DOHH2 (cell line): Measurements from ENCODE around the gene LDLRAD4.

ENCODE experiments used
- H3F3A ChIP-seq: fragments of 200-600 bp; sonication (generic), shearing (Covaris generic); 2 replicates; pipeline ENCODE4 v1.6.0; 2016; ENCODE audit warnings: antibody characterized with exemption, mild to moderate bottlenecking; ENCODE audit not compliant: control insufficient read depth, insufficient read depth
- H3K27ac ChIP-seq: fragments of 200-600 bp; sonication (generic); 2 replicates; pipeline ENCODE4 v1.5.1; 2014; ENCODE audit warnings: low read depth, mild to moderate bottlenecking, low read length, moderate library complexity
- H3K27me3 ChIP-seq: fragments of 200-600 bp; sonication (generic); 2 replicates; pipeline ENCODE4 v1.6.1; 2014; ENCODE audit warnings: mild to moderate bottlenecking, low read length, mixed read lengths; ENCODE audit not compliant: control insufficient read depth
- H3K36me3 ChIP-seq: fragments of 200-600 bp; sonication (generic); 2 replicates; pipeline ENCODE4 v1.6.1; 2014; ENCODE audit warnings: mild to moderate bottlenecking, low read length, moderate library complexity, mixed read lengths; ENCODE audit not compliant: control insufficient read depth
- H3K4me1 ChIP-seq: fragments of 200-600 bp; sonication (generic); 2 replicates; pipeline ENCODE4 v1.6.1; 2014; ENCODE audit warnings: mild to moderate bottlenecking, low read length, mixed read lengths; ENCODE audit not compliant: control insufficient read depth
- H3K4me2 ChIP-seq: fragments of 200-600 bp; sonication (generic); 2 replicates; pipeline ENCODE4 v1.6.0; 2014; ENCODE audit warnings: mild to moderate bottlenecking, low read length, moderate library complexity
- H3K4me3 ChIP-seq: fragments of 200-600 bp; sonication (generic); 2 replicates; pipeline ENCODE4 v1.5.1; 2014; ENCODE audit warnings: mild to moderate bottlenecking, low read length, mixed read lengths
- H3K79me2 ChIP-seq: fragments of 200-600 bp; sonication (generic); 2 replicates; pipeline ENCODE4 v1.6.1; 2014; ENCODE audit warnings: mild to moderate bottlenecking, low read length, mixed read lengths; ENCODE audit not compliant: control insufficient read depth
- H3K9me2 ChIP-seq: fragments of 200-600 bp; sonication (generic); replicated peaks from 2 replicates; pipeline ENCODE4 v1.6.1; 2014; ENCODE audit warnings: mild to moderate bottlenecking, low read length, mixed read lengths; ENCODE audit not compliant: control insufficient read depth
- H3K9me3 ChIP-seq: fragments of 200-600 bp; sonication (generic); 2 replicates; pipeline ENCODE4 v1.6.1; 2014; ENCODE audit warnings: antibody characterized with exemption, low read length, mixed read lengths; ENCODE audit not compliant: control insufficient read depth, insufficient read depth
- H4K20me1 ChIP-seq: fragments of 200-600 bp; sonication (generic); 2 replicates; pipeline ENCODE4 v1.6.0; 2014; ENCODE audit warnings: low read depth, mild to moderate bottlenecking, antibody characterized with exemption, low read length, moderate library complexity; ENCODE audit not compliant: control insufficient read depth, insufficient read depth
- EZH2phosphoT487 ChIP-seq: fragments of 200-600 bp; sonication (generic); IDR thresholded peaks from 2 replicates; pipeline ENCODE4 v1.6.1; 2017; ENCODE audit warnings: borderline replicate concordance, mild to moderate bottlenecking, antibody characterized with exemption, low read length, moderate library complexity, mixed read lengths
- TF ChIP-seq, protein P1 (sequence below): fragments of 200-600 bp; sonication (generic); IDR thresholded peaks from one replicate; pipeline ENCODE4 v1.5.1; 2014; ENCODE audit warnings: antibody characterized with exemption, mild to moderate bottlenecking, low read depth, low read length; ENCODE audit not compliant: poor library complexity, severe bottlenecking

The LDLRAD4 gene

GRCh38 chr18:13395577-13395976 lies 177.0 kb downstream of the LDLRAD4 start:
- Histone ChIP-seq H3K27ac (no peak overlapping the region), H3K4me3 (no peak overlapping the region), H3F3A (no peaks in the 10 kb centered on the region), H3K79me2 (no peaks in the 10 kb centered on the region), H3K4me1 (no peaks in the 10 kb centered on the region), H3K36me3 (no peaks in the 10 kb centered on the region), H4K20me1 (no peaks in the 10 kb centered on the region), H3K4me2 (no peak overlapping the region), H3K9me3 (no peaks in the 10 kb centered on the region), H3K9me2 (no peaks in the 10 kb centered on the region), H3K27me3 (peaks cover 10% of the 10 kb centered on the region; the same call in 1 of the 2 replicates)
- no peak for TF ChIP-seq EZH2phosphoT487
- TF ChIP-seq, protein P1, sequence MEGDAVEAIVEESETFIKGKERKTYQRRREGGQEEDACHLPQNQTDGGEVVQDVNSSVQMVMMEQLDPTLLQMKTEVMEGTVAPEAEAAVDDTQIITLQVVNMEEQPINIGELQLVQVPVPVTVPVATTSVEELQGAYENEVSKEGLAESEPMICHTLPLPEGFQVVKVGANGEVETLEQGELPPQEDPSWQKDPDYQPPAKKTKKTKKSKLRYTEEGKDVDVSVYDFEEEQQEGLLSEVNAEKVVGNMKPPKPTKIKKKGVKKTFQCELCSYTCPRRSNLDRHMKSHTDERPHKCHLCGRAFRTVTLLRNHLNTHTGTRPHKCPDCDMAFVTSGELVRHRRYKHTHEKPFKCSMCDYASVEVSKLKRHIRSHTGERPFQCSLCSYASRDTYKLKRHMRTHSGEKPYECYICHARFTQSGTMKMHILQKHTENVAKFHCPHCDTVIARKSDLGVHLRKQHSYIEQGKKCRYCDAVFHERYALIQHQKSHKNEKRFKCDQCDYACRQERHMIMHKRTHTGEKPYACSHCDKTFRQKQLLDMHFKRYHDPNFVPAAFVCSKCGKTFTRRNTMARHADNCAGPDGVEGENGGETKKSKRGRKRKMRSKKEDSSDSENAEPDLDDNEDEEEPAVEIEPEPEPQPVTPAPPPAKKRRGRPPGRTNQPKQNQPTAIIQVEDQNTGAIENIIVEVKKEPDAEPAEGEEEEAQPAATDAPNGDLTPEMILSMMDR = no peak

- Histone ChIP-seq H3K4me2 (no peak overlapping the region), H3K27ac (no peak overlapping the region), H3K27me3 (peaks cover 8% of the 10 kb centered on the region; the same call in 1 of the 2 replicates), H3K4me1 (no peaks in the 10 kb centered on the region), H3K9me2 (no peaks in the 10 kb centered on the region), H3F3A (no peaks in the 10 kb centered on the region), H4K20me1 (no peaks in the 10 kb centered on the region), H3K79me2 (no peaks in the 10 kb centered on the region), H3K4me3 (no peak overlapping the region), H3K36me3 (no peaks in the 10 kb centered on the region), H3K9me3 (no peaks in the 10 kb centered on the region)
- TF ChIP-seq, protein P1 = no peak
- no peak for TF ChIP-seq EZH2phosphoT487
Measured at GRCh38 chr18:13397504-13398163, 179.1 kb downstream of the LDLRAD4 start.

DNA sequence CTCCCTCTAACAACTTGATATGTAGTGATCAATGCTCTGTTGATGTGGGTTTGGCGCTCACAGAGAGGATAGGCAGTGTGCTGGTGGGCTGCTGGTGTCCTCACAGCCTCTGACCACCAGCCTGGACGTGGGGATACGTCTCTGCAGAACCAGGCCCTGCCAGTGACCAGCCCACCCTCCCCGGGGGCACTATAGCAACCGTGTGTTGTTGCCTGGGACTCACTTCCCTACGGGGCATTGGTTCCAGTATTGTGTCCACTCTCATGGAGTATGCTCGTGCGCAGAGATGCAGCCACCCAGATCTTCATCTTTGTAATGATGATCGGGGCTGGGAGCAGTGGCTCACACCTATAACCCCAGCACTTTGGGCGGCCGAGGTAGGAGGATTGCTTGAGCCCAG lies 180.1 kb downstream of the LDLRAD4 start:
- Histone ChIP-seq H3K36me3 (no peaks in the 10 kb centered on the region), H4K20me1 (no peaks in the 10 kb centered on the region), H3K9me2 (no peaks in the 10 kb centered on the region), H3K9me3 (no peaks in the 10 kb centered on the region), H3K27ac (no peak overlapping the region), H3K27me3 (peaks cover 7% of the 10 kb centered on the region; the same call in 1 of the 2 replicates), H3K4me2 (no peak overlapping the region), H3F3A (no peaks in the 10 kb centered on the region), H3K4me1 (no peaks in the 10 kb centered on the region), H3K79me2 (no peaks in the 10 kb centered on the region), H3K4me3 (no peak overlapping the region)
- no peak for TF ChIP-seq EZH2phosphoT487
- TF ChIP-seq, protein P1 = no peak
